ENCODE measurements around the gene CYP46A1. TPM values are rescaled to one million over a fixed set of nuclear protein-coding genes. Genes with fewer than 3 reads are reported as not detected.

Gene CYP46A1
- total and polyA plus RNA-seq, 3 donors from 2014 or later: 2.5 to 4.6 (median 4.2) TPM

GRCh38 chr14:99716850-99717681, 33.0 kb downstream of the CYP46A1 start:
- H3K4me3 ChIP-seq: no peak overlapping the region
- no peak for DNase-seq
- intact Hi-C loops (cut with DNase I; ENCODE audit: low total_unique reads): no loop called here
- no peaks in the 10 kb centered on the region for H3K9me3 ChIP-seq
- TF ChIP-seq POLR2A (IDR thresholded peaks at IDR 0.05) (no peak), CTCF (IDR thresholded peaks at IDR 0.05) (no peak)
- no peaks in the 10 kb centered on the region for H3K27me3 ChIP-seq
- H3K27ac ChIP-seq: no peak overlapping the region
- 91 to 96% methylated on average over 10 to 14 of the region's 14 CpGs for WGBS, 2 donors
- H3K36me3 ChIP-seq (ENCODE audit: low read depth, missing control alignments): no peaks in the 10 kb centered on the region
- H3K4me1 ChIP-seq: no peaks in the 10 kb centered on the region

GRCh38 chr14:99717682-99718013, 33.5 kb downstream of the CYP46A1 start:
- 87 to 92% methylated on average over 4 to 5 of the region's 5 CpGs for WGBS, 2 donors
- no peak for DNase-seq
- no peaks in the 10 kb centered on the region for H3K4me1 ChIP-seq
- no peaks in the 10 kb centered on the region for H3K27me3 ChIP-seq
- H3K36me3 ChIP-seq (ENCODE audit: low read depth, missing control alignments): no peaks in the 10 kb centered on the region
- TF ChIP-seq POLR2A (IDR thresholded peaks at IDR 0.05) (no peak), CTCF (IDR thresholded peaks at IDR 0.05) (no peak)
- intact Hi-C loops (cut with DNase I; ENCODE audit: low total_unique reads): no loop called here
- no peak overlapping the region for H3K27ac ChIP-seq
- no peaks in the 10 kb centered on the region for H3K9me3 ChIP-seq
- H3K4me3 ChIP-seq: no peak overlapping the region

GRCh38 chr14:99718031-99718810, 34.1 kb downstream of the CYP46A1 start:
- Histone ChIP-seq H3K4me3 (no peak overlapping the region), H3K27ac (no peak overlapping the region), H3K36me3 (ENCODE audit: low read depth, missing control alignments) (no peaks in the 10 kb centered on the region), H3K4me1 (no peaks in the 10 kb centered on the region), H3K27me3 (no peaks in the 10 kb centered on the region), H3K9me3 (no peaks in the 10 kb centered on the region)
- DNase-seq: no peak
- TF ChIP-seq POLR2A (IDR thresholded peaks at IDR 0.05): no peak
- no peak for TF ChIP-seq CTCF (IDR thresholded peaks at IDR 0.05)
- 81 to 86% methylated on average over 11 to 14 of the region's 14 CpGs for WGBS, 2 donors
- intact Hi-C loops (cut with DNase I; ENCODE audit: low total_unique reads): no loop called here

- no peak overlapping the region for H3K4me3 ChIP-seq
- H3K27me3 ChIP-seq: no peaks in the 10 kb centered on the region
- H3K27ac ChIP-seq: no peak overlapping the region
- H3K9me3 ChIP-seq: no peaks in the 10 kb centered on the region
- intact Hi-C loops (cut with DNase I; ENCODE audit: low total_unique reads): no loop called here
- TF ChIP-seq POLR2A (IDR thresholded peaks at IDR 0.05): no peak
- no peak for TF ChIP-seq CTCF (IDR thresholded peaks at IDR 0.05)
- no peaks in the 10 kb centered on the region for H3K36me3 ChIP-seq (ENCODE audit: low read depth, missing control alignments)
- WGBS, 2 donors: 84 to 85% methylated on average over 5 of the region's 5 CpGs
- H3K4me1 ChIP-seq: no peaks in the 10 kb centered on the region
- DNase-seq: no peak
Observed at GRCh38 chr14:99718811-99719192, 34.7 kb downstream of the CYP46A1 start.
